GM19238 (cell line): ENCODE data around the gene SCD5.

ENCODE experiments used
- DNase-seq: peaks from one replicate; pipeline ENCODE4 v3.0.0; 2011; ENCODE audit warnings: low spot score; ENCODE audit not compliant: insufficient read length

The SCD5 gene

DNA sequence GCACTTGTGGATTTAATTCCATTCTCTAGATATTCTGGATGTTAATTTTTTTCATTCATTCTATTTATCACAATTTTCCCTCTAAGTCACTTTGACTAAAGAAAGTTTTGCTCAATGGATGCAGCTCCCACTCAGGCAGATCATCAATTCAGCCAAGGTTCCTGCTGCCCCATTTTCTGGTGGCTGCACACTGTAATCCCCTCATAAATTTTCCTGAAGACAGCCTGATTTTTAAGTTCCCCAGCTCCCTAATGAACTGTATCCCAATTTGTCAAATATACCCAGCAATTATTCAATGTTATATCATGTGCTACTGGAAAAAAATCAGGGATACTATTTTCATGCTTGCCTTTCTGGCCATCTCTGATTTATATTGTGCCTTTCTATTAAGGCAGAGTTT, 61.2 kb downstream of the SCD5 start:
- DNase-seq, result no peak

DNA sequence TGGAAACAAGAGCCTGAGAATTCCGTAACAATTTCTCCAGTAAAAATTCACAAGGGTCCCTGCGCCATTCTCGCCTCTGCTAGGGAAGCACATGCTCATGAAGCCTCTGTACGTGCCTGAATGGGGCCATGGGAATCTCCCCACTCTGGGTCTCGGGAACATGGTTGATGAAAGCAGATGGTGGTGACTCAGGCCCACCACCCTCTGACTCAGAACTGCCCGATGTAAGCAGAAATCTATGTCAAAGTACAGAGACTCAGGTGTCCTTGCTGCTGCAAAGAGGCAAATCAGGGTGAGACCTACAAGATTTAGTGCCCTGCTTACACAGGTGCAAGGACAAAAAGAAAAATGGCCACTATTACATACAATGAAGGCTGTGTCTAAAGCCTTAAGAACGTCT, 65.0 kb downstream of the SCD5 start:
- DNase-seq, result no peak

DNA sequence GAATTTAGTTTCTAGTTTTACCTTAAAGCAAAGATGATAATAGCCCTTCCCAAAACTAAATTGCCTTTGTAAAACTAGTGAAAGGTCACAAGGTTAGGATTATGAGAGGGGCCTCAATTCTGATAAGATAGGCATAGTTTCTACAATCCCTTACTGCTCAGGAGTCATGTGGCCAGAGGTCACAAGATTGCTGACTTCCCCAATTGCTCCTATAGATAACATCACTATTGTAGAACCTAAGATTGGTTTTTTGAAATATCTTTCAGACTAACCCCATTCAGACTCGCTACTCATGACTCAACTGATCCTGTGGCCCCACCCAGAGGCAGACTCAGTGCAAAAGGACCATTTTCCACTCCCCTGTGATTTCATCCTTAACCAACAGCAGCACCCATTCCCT, 70.3 kb downstream of the SCD5 start:
- DNase-seq, result no peak

DNA sequence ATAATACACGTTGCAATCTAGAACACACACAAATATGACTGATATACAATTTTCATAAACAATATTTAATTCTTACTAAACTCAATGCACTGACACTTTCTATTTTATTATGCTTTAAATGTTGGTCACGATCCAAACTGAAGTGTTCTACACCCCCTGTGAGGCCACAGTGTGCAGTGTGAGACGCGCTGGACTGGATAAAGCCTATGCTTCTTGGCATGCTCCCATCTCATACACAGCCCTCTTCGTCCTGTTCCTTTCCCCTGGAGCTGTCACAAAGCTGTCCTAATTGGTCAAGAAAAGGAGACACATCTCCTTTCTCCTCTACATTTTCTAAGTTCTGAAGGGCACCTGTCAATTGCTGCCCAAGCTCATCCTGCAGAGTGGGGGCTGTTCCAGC, 72.0 kb downstream of the SCD5 start:
- no peak for DNase-seq

DNA sequence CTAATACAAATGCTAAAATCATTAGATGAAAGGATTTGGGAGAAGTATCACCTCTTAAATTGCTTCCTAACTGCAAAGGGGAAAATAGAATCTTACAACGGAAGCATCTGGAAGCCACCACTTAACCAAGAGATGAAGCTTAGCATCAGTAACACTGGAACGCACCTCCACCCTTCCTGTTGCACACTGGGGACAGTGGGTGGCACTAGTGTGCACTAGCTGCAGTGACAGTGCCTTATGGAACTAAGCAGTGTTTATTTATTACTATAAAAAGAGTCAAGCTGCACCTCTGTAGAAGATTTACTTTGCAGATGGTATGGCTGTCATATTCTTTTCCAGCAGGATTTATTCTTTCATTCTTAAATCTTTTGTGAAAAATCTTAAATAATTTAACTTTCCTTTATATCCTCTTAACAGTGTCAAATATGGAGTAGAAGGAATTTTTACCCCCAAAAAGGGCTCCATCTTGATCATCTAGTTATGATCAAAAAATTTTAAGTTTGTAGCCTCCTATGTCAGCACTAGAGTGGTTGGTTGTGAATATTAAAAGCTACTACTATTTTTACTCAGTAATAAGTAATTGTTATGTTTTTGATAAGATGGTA, 76.7 kb downstream of the SCD5 start:
- DNase-seq, result no peak

DNA sequence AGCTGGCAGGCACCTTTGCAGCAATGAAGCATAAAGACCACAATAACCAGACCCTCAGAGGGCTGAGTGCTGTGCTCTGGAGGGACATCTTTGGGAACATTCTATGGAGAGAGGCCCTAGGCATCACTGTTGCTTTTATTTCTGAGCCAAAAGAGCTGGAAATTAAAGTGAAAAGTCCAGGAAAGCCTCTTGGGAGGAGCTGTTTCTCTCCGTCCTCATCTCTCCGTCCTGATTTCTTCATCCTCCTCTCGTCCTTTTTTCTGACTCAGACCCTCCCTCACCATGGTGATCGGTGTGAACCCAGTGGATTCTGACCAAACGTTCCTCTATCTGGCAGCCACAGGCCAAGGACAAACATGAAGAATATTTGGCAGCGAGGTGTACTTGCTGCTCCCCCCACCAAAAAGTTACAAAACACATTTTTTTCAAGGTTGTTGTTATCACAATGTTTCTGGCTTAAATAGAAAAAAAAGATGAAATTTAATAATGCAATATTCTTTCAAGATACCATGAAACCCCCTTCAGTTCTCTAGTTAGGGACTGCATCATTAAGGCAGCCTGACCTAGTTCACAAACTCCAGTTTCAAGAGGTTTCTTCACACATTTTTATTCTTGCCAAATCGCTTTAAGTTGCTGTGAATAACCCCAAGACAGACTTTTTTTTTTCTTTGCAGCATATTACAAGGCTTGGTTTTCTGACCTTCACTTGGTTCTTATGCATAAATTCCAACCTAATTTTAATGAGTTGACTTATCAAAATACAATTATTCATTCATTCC, 80.2 kb downstream of the SCD5 start:
- DNase-seq, result no peak

DNA sequence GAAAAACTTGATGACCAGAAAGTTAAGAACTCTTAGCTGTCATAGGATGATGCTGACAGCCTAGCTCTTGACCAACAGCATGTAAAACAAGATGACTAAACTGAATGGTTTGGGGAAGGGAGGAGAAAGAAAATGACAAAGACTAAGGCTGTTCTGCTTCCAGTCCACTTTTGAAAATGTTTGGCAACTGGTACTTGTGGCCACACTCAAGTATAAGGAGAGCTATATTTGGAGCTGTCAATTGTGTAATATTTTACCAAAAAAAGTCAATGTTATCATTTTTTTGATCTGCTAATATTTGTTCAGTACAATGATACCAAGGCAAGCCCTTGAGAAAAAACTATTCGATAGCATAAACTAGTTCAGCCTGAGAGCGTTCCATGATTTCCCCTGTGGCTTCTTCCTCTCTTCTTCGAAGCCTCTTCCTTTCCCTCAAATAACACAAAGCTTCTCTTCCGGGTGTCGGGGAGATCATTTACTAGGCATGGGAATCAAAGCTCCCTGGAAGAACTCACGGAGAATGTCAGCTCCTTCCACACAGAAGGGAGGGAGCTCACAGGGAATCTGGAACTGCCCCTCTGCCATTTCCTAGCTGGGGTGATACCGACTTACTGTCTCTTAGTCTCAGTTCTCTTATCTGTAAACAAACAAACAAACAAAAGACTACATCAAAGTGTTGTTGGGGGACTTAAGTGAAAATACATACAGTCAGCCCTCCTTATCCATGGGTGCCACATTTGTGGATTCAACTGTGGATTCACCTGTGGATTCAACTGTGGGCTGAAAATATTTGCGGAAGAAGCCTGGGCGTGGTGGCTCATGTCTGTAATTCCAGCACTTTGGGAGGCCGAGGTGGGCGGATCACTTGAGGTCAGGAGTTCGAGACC, 82.6 kb downstream of the SCD5 start:
- DNase-seq, result no peak

DNA sequence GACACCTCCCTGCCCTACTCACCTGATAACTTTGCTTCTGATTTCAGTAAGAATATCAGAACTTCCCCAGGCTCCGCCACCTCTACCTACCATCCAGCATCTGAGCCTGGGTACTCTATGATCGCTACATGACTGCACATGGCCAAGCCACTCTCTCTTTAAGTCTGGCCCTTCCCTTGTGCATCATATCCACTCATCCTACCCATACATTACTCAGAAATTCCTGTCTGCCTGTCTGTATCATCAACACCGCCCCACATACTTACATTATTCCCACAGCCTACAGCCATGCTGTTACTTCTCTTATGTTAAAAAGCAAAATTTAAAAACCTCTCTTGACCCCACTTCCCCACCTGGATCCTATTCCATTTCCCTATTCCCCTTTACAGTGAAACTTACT, 84.7 kb downstream of the SCD5 start:
- DNase-seq, result no peak

DNA sequence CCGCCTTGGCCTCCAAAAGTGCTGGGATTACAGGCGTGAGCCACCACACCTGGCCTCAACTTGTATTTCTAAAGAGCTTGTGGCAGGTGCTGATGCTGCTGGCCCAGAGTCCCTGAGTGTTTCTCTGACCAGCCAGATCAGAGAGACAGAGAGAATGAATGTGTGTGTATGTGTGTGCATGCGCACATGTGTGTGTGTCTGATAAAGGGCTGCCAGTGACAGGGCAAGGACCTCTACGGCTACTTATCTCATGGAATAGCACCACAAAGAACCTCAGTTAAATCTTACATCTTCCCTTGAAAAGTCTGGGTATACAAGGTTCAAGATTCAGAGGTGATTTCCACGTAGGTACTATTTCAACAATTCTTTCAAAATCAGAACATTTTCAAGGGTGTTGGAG, 86.0 kb downstream of the SCD5 start:
- DNase-seq, result no peak

DNA sequence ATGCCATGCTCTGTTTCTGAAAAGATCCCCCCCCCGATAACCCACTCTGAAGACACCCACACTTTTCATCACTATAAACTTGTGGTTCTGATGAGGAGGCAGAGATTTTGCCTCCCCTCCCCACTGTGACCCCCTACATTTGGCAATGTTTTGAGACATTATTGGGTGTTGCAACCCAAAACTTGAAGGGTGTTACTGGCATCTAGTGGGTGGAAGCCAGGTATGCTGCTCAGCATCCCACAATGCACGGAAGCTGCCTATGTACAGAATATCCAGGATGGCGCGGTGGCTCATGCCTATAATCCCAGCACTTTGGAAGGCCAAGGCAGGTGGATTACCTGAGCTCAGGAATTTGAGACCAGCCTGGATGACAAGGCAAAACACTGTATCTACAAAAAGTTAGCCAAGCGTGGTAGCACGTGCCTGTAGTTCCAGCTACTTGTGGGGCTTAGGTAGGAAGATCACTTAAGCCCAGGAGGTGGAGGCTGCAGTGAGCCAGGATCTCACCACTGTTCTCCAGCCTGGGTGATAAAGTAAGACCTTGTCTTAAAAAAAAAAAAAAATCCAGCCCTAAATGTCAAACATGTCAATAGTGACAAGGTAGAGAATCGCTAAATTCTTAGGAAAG, 87.3 kb downstream of the SCD5 start:
- DNase-seq, result no peak

DNA sequence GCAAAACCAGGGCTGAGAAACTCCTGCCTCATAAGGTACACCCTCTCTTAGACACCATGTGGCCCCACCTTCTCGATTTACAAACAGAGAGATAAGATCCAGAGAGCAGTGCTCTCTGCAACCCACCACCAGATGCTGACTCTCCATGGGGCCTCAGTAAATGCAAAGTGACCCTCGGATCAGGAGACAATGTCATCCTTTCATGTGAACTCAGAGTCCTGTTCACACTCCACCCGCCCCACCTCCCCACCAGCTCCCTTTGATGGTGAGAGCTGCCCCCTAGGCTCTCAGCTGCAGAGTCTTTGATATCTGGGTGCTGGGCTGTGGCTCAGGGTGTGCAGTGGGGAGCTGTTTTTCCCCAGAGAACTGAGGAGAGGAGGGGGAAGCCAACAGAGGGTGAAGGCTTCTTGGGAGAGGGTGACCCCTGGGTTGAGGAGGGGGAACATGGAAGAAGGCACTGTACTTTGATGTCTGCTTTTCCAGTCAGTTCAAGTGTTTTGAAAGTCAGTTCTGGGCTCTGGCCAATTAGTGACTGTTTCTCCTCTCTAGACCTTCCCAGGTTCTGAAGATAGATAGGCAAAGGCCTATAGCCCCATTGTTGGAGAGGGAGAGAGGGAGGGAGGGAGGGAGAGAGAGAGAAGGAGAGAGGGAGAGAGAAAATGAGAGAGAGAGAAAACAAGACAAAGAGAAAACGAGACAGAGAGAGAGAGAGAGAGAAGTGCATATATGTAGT, 88.2 kb downstream of the SCD5 start:
- no peak for DNase-seq

DNA sequence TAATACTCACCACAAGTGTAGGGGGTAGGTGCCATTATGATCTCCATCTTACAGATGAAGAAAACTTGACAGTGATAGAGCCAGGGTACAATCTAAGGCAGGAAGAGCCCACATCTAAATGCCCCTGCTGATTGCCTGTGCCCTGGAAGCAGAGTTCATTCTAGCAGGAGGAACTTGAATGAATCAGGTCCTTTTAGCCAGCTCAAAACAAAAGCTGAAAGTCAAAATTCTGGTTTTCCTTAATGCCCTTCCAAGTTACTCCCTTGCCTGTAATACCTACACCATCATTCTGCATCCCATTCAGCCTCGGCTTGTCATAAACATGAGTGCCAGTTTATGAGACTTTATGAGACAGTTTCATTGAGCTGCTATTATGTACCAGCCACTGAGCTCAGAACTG, 89.6 kb downstream of the SCD5 start:
- no peak for DNase-seq

DNA sequence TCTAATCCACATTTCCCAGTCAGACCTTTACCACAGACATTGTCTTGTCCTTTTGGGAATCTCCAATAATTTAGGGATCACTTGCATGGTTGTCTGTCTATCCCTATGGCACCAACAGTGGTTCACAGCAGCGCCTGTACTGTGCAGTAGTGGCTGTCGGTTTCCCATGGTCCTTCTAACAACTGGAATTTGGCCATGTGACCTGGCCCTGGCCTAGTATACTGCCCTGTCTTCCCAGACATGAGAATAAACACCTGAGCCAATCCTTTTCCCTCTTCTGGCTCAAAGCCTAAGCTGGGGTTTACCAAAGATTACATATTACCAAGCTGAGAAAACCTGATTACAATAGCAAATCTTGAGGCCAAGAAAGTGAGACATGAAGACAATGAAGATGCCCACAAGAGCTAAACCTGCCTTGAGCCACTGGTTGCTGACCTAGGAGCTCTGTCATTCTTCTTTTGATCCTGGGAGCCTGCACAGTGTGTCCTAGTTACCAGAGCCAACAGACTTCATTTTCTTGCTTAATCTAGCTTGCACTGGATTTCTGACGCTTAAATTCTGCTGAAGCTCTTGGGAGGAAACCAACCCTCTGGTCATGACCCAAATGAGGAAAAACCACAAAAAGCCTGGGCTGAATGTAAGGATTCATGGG, 92.1 kb downstream of the SCD5 start:
- DNase-seq, result no peak

DNA sequence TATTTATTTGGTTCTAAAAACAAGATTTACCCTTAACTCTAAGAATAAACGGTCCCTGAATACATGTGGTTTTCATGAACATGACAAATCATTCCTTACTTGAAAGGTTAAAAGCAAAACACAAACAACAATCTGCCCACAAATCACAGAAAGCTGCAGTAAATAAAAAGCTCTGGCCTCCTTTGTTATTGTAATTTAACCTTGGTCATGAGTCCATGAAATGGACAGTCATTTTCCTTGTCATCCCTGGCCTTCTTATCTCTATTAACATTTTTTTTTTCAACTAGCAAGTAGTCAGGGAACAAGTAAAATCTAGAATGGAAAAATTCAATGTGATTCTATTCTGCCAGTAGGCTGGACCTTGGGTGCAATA, 92.7 kb downstream of the SCD5 start:
- DNase-seq, result no peak

DNA sequence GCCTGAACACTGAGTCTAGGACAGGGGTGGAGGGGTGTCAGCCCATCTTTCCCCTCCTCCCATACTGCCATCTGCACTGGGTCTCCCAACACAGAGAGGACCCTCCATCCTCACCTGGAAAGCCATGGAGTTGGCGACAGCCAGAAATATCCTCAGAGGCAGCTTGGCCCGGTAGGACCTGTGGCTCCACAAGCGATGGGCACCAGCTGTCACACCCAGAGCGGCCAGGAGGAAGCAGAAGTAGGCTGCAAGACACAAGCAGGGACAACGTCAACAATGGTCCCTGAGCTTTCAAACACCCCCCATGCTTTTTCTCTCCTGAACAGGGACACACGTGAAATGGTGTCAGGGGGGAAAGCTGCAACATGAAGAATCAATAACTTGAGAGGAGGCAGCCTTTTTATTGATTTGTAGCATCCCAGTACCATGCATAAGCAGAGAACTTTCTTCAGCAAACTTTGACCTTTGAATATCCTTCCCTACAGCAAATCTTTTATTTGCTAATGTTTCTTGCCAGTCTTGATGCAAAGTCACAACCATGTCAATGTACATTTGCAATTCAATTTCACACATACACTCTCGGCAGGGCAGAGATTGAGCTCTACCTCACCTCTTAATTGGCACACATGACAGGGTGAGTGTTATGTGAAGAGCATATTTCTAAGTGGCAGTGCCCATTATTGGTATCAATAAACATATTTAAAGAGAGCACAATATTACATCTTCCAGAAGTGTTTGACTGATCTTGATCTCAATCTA, 93.2 kb downstream of the SCD5 start:
- DNase-seq, result no peak

DNA sequence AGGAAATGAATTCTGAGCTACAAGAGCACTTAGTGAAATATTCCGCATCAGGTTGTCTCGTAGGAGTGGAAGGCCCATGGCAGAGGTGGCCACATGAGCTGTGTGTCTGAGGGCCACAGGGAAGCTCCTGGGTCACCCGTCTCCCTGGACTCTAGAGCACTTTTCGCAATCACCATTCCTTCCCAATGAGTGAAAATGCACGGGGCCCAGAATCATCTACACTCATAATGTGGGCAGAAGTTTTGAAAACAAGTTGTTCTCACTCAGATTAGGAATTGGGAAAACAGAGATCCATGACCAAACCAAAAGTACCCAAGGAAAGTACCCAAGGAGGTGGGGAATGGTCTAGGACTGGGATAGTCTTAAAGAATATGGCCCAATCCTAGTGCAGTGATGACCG, 94.4 kb downstream of the SCD5 start:
- no peak for DNase-seq

DNA sequence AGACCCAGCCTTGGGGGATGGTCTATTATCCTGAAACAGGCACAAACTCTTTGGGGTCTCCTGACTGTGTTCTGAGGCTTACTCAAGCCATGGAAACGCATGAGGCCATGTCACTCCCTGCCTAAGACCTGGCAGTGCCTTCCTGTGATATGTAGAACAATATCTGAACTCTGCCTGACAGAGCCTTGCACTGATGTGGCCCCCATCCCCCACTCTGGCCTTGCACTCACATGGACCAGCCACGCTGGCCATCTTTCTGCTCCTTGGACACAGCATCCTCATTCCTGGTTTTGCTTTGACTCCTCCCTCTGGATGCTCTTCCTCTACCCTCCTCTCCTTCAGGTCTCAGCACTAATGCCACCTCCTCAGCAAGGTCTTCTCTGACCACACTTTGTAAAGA, 100.2 kb downstream of the SCD5 start:
- DNase-seq, result no peak

DNA sequence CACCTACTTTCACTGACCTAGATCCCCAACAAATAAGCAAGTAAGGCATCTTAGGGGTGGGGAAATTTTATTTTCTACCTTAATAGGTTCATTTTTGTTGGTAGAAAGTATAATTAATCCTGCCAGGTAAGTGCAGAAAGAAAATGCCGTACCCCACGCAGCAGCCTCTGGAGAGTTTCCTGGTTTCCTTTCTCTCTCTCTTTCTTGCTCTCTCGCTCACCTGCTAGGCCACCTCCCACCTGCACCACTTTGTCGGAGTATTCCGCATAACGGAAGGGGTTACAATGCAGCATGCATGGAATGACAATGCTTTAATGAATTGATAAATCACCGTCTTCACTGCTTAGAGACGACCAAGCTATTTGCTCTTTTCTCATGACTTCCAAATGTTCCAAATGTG, 101.0 kb downstream of the SCD5 start:
- DNase-seq, result no peak

DNA sequence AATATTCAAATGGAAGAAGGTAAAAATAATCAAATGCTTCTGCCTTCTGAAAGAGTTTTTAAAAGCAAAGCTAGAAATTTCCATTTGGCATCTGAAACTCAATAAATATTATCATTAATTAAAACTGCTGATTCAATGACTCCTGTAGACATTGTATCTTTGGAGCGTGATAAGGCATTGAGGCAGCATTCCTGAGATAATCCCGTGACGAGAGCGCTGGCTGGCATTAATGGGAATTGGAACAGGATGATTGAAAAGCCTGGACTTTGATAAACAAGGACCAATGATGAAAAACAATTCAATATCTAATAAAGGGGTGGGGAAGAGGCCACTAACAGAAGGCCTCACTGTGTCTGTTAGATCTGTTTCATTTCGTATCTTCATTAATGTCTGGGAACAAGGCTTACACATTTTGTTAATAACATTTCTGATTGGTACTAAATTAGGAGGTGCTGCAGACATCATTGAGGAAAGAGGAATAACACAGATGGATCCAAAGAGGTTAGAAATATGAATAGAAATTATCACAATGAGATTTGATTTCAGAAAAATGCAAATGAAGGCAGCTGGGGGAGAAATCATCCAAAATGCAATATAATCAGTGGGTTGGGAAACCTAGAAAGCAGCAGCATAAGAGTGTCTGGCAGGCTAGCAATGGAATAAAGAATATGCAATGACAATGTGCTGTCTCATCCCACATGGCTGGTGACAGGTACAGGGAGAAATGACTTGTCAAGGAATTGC, 102.3 kb downstream of the SCD5 start:
- DNase-seq, result no peak
